ENCODE data around the gene VEZT. TPM values are rescaled to one million over a fixed set of nuclear protein-coding genes. Genes with fewer than 3 reads are reported as not detected.

The VEZT gene
- total and polyA plus RNA-seq, 10 of the 15 experiments (the other 5 are each of a cell fraction or from before 2014, with no cell fraction given): 32.8 to 134 (median 66.2) TPM

- no peak overlapping the region for H3K9ac ChIP-seq (ENCODE audit: control insufficient read depth, insufficient read depth, low read length)
- FAIRE-seq (no peak), ATAC-seq (no peak), DNase-seq (ENCODE audit: low read depth, low spot score) (no peak)
- intact Hi-C loops (cut with micrococcal nuclease; ENCODE audit: unreplicated experiment) (no loop called here), in situ Hi-C loops (cut with MboI) (no loop called here)
- H2AFZ ChIP-seq (ENCODE audit: control insufficient read depth, low read depth, low read length): no peak overlapping the region
- no peaks in the 10 kb centered on the region; the same call in 2 of the 3 replicates for H3K9me3 ChIP-seq (replicated peaks; ENCODE audit: control insufficient read depth, insufficient read depth, low read length)
- H3K79me2 ChIP-seq (ENCODE audit: control insufficient read depth, insufficient read depth, low read length): no peaks in the 10 kb centered on the region
- no peaks in the 10 kb centered on the region for H3K36me3 ChIP-seq (ENCODE audit: control insufficient read depth in 2 of 2, insufficient read depth in 2 of 2, low read length in 1 of 2)
- SMC1A ChIA-PET (ENCODE audit: uncharacterized antibody, unreplicated experiment): no interaction called here
- H4K20me1 ChIP-seq (ENCODE audit: control insufficient read depth, insufficient read depth): no peaks in the 10 kb centered on the region
- no peak overlapping the region for H3K27ac ChIP-seq (ENCODE audit: control insufficient read depth, insufficient read depth)
- CTCF ChIA-PET: no interaction called here
- H3K4me2 ChIP-seq (ENCODE audit: control insufficient read depth, insufficient read depth): no peak overlapping the region
- H3K4me3 ChIP-seq: no peak overlapping the region
- POLR2A ChIA-PET: interaction anchor here (0.6 kb wide), 1 partner anchor 1242 kb away, joined by 3 read pairs; no protein-coding TSS in a partner anchor
- H3K27me3 ChIP-seq (replicated peaks in 1 of 2; ENCODE audit: control insufficient read depth in 2 of 2, insufficient read depth in 2 of 2, low read length in 1 of 2): no peaks in the 10 kb centered on the region
- RAD21 ChIA-PET (ENCODE audit: unreplicated experiment): interaction anchor here (1.1 to 2.1 kb wide), 2 partner anchors 17 to 39 kb away, joined by 3 to 10 read pairs; no protein-coding TSS in a partner anchor
- peaks cover 16% of the 10 kb centered on the region for H3K4me1 ChIP-seq (ENCODE audit: control insufficient read depth, insufficient read depth, low read length)
- no TSS peak for BruUV-seq (replicated peaks)
- peak; percentile 80 for TF ChIP-seq SPI1 (IDR thresholded peaks at IDR 0.05; ENCODE audit: borderline replicate concordance, insufficient read depth, low read depth, low read length)
- TF ChIP-seq JUND (IDR thresholded peaks at IDR 0.05; ENCODE audit: low read depth, low read length): no peak
Measured at GRCh38 chr12:95185854-95186253, 31.8 kb upstream of the VEZT start.

DNA sequence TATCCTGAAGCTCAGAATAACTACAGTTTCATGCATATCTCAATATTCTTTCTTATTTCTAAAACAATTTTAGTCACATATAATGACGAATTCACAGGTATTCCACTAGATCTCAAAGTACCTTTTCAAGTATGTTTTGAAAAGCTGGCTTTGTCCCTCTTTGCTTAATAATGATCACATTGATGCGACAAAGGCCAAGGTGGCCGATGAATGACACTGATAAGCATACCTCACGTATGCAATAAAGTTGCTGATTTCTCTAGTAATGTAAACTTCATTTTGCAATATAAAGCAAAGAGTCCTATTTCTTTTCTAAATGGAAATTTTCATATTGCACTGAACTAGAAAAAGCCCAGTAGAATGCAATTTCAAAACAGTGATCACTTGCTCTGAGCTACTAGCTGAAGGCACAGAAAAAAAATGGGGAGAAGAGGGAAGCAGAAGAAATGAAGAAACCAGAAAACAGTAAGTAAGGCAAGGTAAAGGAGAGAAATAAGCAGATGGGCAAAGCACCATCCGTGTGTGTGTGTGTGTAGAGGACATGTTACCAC lies 29.7 kb upstream of the VEZT start:
- no peaks in the 10 kb centered on the region; the same call in 2 of the 3 replicates for H3K9me3 ChIP-seq (replicated peaks; ENCODE audit: control insufficient read depth, insufficient read depth, low read length)
- H3K4me3 ChIP-seq: no peak overlapping the region
- in situ Hi-C loops (cut with MboI) (no loop called here), intact Hi-C loops (cut with micrococcal nuclease; ENCODE audit: unreplicated experiment) (no loop called here)
- peak overlapping the region; percentile 30; the same call in 1 of the 2 replicates for H3K4me2 ChIP-seq (ENCODE audit: control insufficient read depth, insufficient read depth)
- H3K27me3 ChIP-seq (replicated peaks in 1 of 2; ENCODE audit: control insufficient read depth in 2 of 2, insufficient read depth in 2 of 2, low read length in 1 of 2): no peaks in the 10 kb centered on the region
- RAD21 ChIA-PET (ENCODE audit: unreplicated experiment): interaction anchor here (0.6 to 2.1 kb wide), 6 partner anchors 11 to 1712 kb away, joined by 3 to 10 read pairs (median 3); partner anchors contain the start of gene VEZT
- CTCF ChIA-PET: interaction anchor here (0.9 to 1.0 kb wide), 2 partner anchors 65 to 745 kb away, joined by 3 to 4 read pairs; no protein-coding TSS in a partner anchor
- no peaks in the 10 kb centered on the region for H3K36me3 ChIP-seq (ENCODE audit: control insufficient read depth in 2 of 2, insufficient read depth in 2 of 2, low read length in 1 of 2)
- 37% methylated on average over 5 of the region's 5 CpGs for WGBS (ENCODE audit: insufficient coverage, insufficient replicate concordance, low lambda C conversion rate, missing lambda C conversion rate)
- no peak for TF ChIP-seq MTA2 (IDR thresholded peaks at IDR 0.05; ENCODE audit: low read depth)
- no peak for TF ChIP-seq ZSCAN29 (IDR thresholded peaks at IDR 0.05)
- TF ChIP-seq RUNX3 (IDR thresholded peaks at IDR 0.05; ENCODE audit: low read length): 0 out of 2 replicates have a peak, but pooled peaks have one; percentile 7
- SMC1A ChIA-PET (ENCODE audit: uncharacterized antibody, unreplicated experiment): interaction anchor here (1.3 to 3.4 kb wide), 5 partner anchors 11 to 48 kb away, joined by 3 to 14 read pairs (median 4); no protein-coding TSS in a partner anchor
- FAIRE-seq (no peak), DNase-seq (ENCODE audit: low read depth, low spot score) (no peak), ATAC-seq (no peak)
- no peak overlapping the region for H2AFZ ChIP-seq (ENCODE audit: control insufficient read depth, low read depth, low read length)
- H4K20me1 ChIP-seq (ENCODE audit: control insufficient read depth, insufficient read depth): no peaks in the 10 kb centered on the region
- POLR2A ChIA-PET: interaction anchor here (0.6 to 1.5 kb wide), 6 partner anchors 10 to 880 kb away, joined by 3 to 6 read pairs (median 4); partner anchors contain the start of gene VEZT
- H3K27ac ChIP-seq (ENCODE audit: control insufficient read depth, insufficient read depth): no peak overlapping the region
- H3K79me2 ChIP-seq (ENCODE audit: control insufficient read depth, insufficient read depth, low read length): no peaks in the 10 kb centered on the region; the same call in 1 of the 2 replicates
- no TSS peak for BruUV-seq (replicated peaks)
- no peak overlapping the region for H3K9ac ChIP-seq (ENCODE audit: control insufficient read depth, insufficient read depth, low read length)
- peaks cover 21% of the 10 kb centered on the region for H3K4me1 ChIP-seq (ENCODE audit: control insufficient read depth, insufficient read depth, low read length)
